ENCODE data around the gene CHMP6. TPM values are rescaled to one million over a fixed set of nuclear protein-coding genes. Genes with fewer than 3 reads are reported as not detected.

CHMP6 gene
- total RNA-seq: 19.4 and 24.2 TPM in 2 replicates

- H3K4me3 ChIP-seq (ENCODE audit: low read depth, low read length): peak within 1 kb of the TSS; percentile 74
- peak; percentile 77 for DNase-seq (ENCODE audit: low read depth)
- no peak for TF ChIP-seq CTCF (IDR thresholded peaks at IDR 0.05; ENCODE audit: insufficient read depth, low read depth, low read length)
Measured at GRCh38 chr17:80991645-80992076, at the start of gene CHMP6. CHMP6 (plus strand) TSS chr17:80991841; CDS start chr17:80991919, 78 bp downstream.

GRCh38 chr17:80942423-80943345, 49.0 kb upstream of the CHMP6 start:
- DNase-seq (ENCODE audit: low read depth): peak; percentile 85
- TF ChIP-seq CTCF (IDR thresholded peaks at IDR 0.05; ENCODE audit: insufficient read depth, low read depth, low read length): no peak
- H3K4me3 ChIP-seq (ENCODE audit: low read depth, low read length): no peak overlapping the region

- TF ChIP-seq CTCF (IDR thresholded peaks at IDR 0.05; ENCODE audit: insufficient read depth, low read depth, low read length): no peak
- H3K4me3 ChIP-seq (ENCODE audit: low read depth, low read length): no peak overlapping the region
- no peak for DNase-seq (ENCODE audit: low read depth)
Measured at GRCh38 chr17:80943346-80944145, 48.1 kb upstream of the CHMP6 start.

- TF ChIP-seq CTCF (IDR thresholded peaks at IDR 0.05; ENCODE audit: insufficient read depth, low read depth, low read length): no peak
- no peak for DNase-seq (ENCODE audit: low read depth)
Measured at GRCh38 chr17:80944326-80944725, 47.3 kb upstream of the CHMP6 start.

GRCh38 chr17:80945736-80946135, 45.9 kb upstream of the CHMP6 start:
- no peak overlapping the region for H3K4me3 ChIP-seq (ENCODE audit: low read depth, low read length)
- TF ChIP-seq CTCF (IDR thresholded peaks at IDR 0.05; ENCODE audit: insufficient read depth, low read depth, low read length): no peak
- DNase-seq (ENCODE audit: low read depth): no peak

More at GRCh38 chr17:80944326-80944725, 47.3 kb upstream of the CHMP6 start:
- H3K4me3 ChIP-seq (ENCODE audit: low read depth, low read length): no peak overlapping the region

DNA sequence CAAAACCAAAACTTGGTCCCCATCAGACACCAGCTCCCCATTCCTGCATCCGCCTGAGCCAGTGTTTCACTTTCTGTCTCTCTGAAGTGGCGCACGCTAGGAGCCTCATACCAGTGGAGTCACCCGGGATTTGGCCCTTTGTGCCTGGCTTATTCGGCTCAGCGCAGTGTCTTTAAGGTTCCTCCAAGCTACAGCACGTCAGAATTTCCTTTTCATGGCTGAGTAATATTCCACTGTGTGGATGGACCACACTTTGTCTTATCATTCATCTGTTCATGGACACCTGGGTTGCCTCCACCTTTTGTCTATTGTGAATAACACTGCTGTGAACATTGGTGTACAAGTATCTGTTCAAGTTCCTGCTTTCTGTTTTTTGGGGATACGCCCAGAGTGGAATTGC, 45.2 kb upstream of the CHMP6 start:
- no peak overlapping the region for H3K4me3 ChIP-seq (ENCODE audit: low read depth, low read length)
- TF ChIP-seq CTCF (IDR thresholded peaks at IDR 0.05; ENCODE audit: insufficient read depth, low read depth, low read length): no peak
- no peak for DNase-seq (ENCODE audit: low read depth)

Measured in fibroblast of villous mesenchyme (primary cell).